CD4-positive, alpha-beta T cell treated with Interleukin-12 subunit alpha and Interleukin-12 subunit beta, for 1 hour (primary cell): ENCODE data around the gene MAP2K2.
"Not testable (repeated sequence)": the region's sequence is repeated elsewhere in the genome, so short reads cannot be mapped to it uniquely, and the experiment has no call there.

Source experiments
- DNase-seq: peaks from one replicate; pipeline ENCODE4 v3.0.0-alpha.2; 2020

The MAP2K2 gene

GRCh38 chr19:4129050-4129449, 5.1 kb upstream of the MAP2K2 start:
- not testable (repeated sequence) for DNase-seq

- not testable (repeated sequence) for DNase-seq
Measured at GRCh38 chr19:4127322-4127721, 3.4 kb upstream of the MAP2K2 start.

GRCh38 chr19:4124638-4125037, 716 bp upstream of the MAP2K2 start:
- no peak for DNase-seq

- DNase-seq = no peak
Measured at GRCh38 chr19:4122480-4122879, 1.4 kb downstream of the MAP2K2 start.

- DNase-seq = no peak
Measured at GRCh38 chr19:4121815-4122214, 2.1 kb downstream of the MAP2K2 start.

GRCh38 chr19:4121273-4121612, 2.7 kb downstream of the MAP2K2 start:
- DNase-seq = no peak

GRCh38 chr19:4120559-4121272, 3.2 kb downstream of the MAP2K2 start:
- no peak for DNase-seq

GRCh38 chr19:4119763-4120162, 4.2 kb downstream of the MAP2K2 start:
- no peak for DNase-seq

- DNase-seq = no peak
Measured at GRCh38 chr19:4115818-4116385, 8.0 kb downstream of the MAP2K2 start.

- DNase-seq = peak; percentile 81
Measured at GRCh38 chr19:4115050-4115817, 8.7 kb downstream of the MAP2K2 start.

GRCh38 chr19:4114181-4114580, 9.7 kb downstream of the MAP2K2 start:
- DNase-seq = no peak

GRCh38 chr19:4113398-4114088, 10.4 kb downstream of the MAP2K2 start:
- DNase-seq = no peak

- DNase-seq = no peak
Measured at GRCh38 chr19:4112367-4112766, 11.6 kb downstream of the MAP2K2 start.

GRCh38 chr19:4109626-4109945, 14.3 kb downstream of the MAP2K2 start:
- no peak for DNase-seq

GRCh38 chr19:4108767-4109625, 14.9 kb downstream of the MAP2K2 start:
- DNase-seq = peak; percentile 82

GRCh38 chr19:4103080-4103433, 20.9 kb downstream of the MAP2K2 start:
- no peak for DNase-seq

GRCh38 chr19:4102339-4103079, 21.4 kb downstream of the MAP2K2 start:
- DNase-seq = no peak

GRCh38 chr19:4101496-4101770, 22.5 kb downstream of the MAP2K2 start:
- no peak for DNase-seq

- no peak for DNase-seq
Measured at GRCh38 chr19:4100647-4101495, 23.1 kb downstream of the MAP2K2 start.

- DNase-seq = no peak
Measured at GRCh38 chr19:4099041-4099764, 24.7 kb downstream of the MAP2K2 start.

GRCh38 chr19:4098493-4098892, 25.4 kb downstream of the MAP2K2 start:
- DNase-seq = no peak
